Loucy (cell line): ENCODE measurements around the gene LIPF.

Experiments
- H2AFZ ChIP-seq: fragments of 200-600 bp; sonication (generic); 2 replicates; pipeline ENCODE4 v1.6.0; 2016; ENCODE audit warnings: antibody characterized with exemption, mild to moderate bottlenecking, low read length, moderate library complexity
- H3F3A ChIP-seq: fragments of 200-600 bp; 2 replicates; pipeline ENCODE4 v1.6.0; 2016; ENCODE audit warnings: antibody characterized with exemption, low read depth, mild to moderate bottlenecking
- H3K27me3 ChIP-seq: fragments of 200-600 bp; sonication (generic); 2 replicates; pipeline ENCODE4 v1.6.1; 2014; ENCODE audit warnings: low read length, mild to moderate bottlenecking; ENCODE audit not compliant: insufficient read depth, poor library complexity, severe bottlenecking
- H3K36me3 ChIP-seq: fragments of 200-600 bp; sonication (generic); 2 replicates; pipeline ENCODE4 v1.6.1; 2016; ENCODE audit warnings: low read length; ENCODE audit not compliant: insufficient read depth
- H3K4me1 ChIP-seq: fragments of 200-600 bp; sonication (generic); 2 replicates; pipeline ENCODE4 v1.5.1; 2014; ENCODE audit warnings: low read length, mild to moderate bottlenecking; ENCODE audit not compliant: insufficient read depth, poor library complexity, severe bottlenecking
- H3K4me2 ChIP-seq: fragments of 200-600 bp; sonication (generic); 2 replicates; pipeline ENCODE4 v1.6.0; 2014; ENCODE audit warnings: antibody characterized with exemption, low read length, low read depth, mild to moderate bottlenecking; ENCODE audit not compliant: poor library complexity, severe bottlenecking
- H3K4me3 ChIP-seq: fragments of 200-600 bp; sonication (generic); 2 replicates; pipeline ENCODE4 v1.5.1; 2014; ENCODE audit warnings: low read length, mild to moderate bottlenecking, mixed read lengths; ENCODE audit not compliant: poor library complexity, severe bottlenecking
- H3K79me2 ChIP-seq: fragments of 200-600 bp; sonication (generic); 2 replicates; pipeline ENCODE4 v1.6.1; 2014; ENCODE audit warnings: low read length; ENCODE audit not compliant: insufficient read depth
- H3K9ac ChIP-seq: fragments of 200-600 bp; sonication (generic); 2 replicates; pipeline ENCODE4 v1.6.0; 2014; ENCODE audit warnings: mild to moderate bottlenecking, low read depth, low read length, moderate library complexity; ENCODE audit not compliant: poor library complexity, severe bottlenecking
- H3K9me2 ChIP-seq: fragments of 200-600 bp; sonication (generic); replicated peaks from 2 replicates; pipeline ENCODE4 v1.6.1; 2016; ENCODE audit warnings: low read depth, low read length, mixed read lengths
- H3K9me3 ChIP-seq: fragments of 200-600 bp; sonication (generic); 2 replicates; pipeline ENCODE4 v1.6.1; 2014; ENCODE audit warnings: mild to moderate bottlenecking, antibody characterized with exemption, low read length, low read depth; ENCODE audit not compliant: insufficient read depth
- H4K20me1 ChIP-seq: fragments of 200-600 bp; sonication (generic); 2 replicates; pipeline ENCODE4 v1.6.0; 2014; ENCODE audit warnings: antibody characterized with exemption, low read length, mild to moderate bottlenecking; ENCODE audit not compliant: insufficient read depth, poor library complexity, severe bottlenecking
- EZH2phosphoT487 ChIP-seq: fragments of 200-600 bp; IDR thresholded peaks from 2 replicates; pipeline ENCODE4 v1.6.1; 2018; ENCODE audit warnings: antibody characterized with exemption, mild to moderate bottlenecking, moderate library complexity, borderline replicate concordance
- TF ChIP-seq, protein P1 (sequence below): fragments of 200-600 bp; sonication (generic); conservative IDR thresholded peaks from 2 replicates; pipeline ENCODE4 v1.5.1; 2014; ENCODE audit warnings: mild to moderate bottlenecking, antibody characterized with exemption, low read length

LIPF gene

DNA sequence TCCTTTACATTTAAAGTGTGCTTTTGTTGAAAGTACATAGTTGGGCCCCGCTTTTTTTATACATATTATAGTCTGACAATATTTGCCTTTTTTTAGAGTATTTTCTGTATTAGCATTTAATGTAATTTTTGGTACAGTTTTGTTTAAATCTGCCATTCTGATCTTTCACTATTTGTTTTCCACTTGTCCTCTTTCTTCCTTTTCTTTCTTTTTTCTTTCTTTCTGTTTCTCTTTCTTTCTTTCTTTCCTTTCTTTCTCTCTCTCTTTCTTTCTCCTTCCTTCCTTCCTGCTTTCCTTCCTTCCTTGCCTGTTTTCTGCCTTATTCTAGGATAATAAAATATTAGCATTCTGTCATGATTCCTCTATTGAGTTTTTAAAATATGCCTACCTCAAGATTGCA, 51.3 kb downstream of the LIPF start:
- no peaks in the 10 kb centered on the region for H3F3A ChIP-seq
- H3K4me2 ChIP-seq, result no peak overlapping the region
- H3K9me3 ChIP-seq, result no peaks in the 10 kb centered on the region
- H3K79me2 ChIP-seq, result no peaks in the 10 kb centered on the region
- no peaks in the 10 kb centered on the region for H3K36me3 ChIP-seq
- no peaks in the 10 kb centered on the region for H3K27me3 ChIP-seq
- no peak overlapping the region for H3K4me3 ChIP-seq
- no peaks in the 10 kb centered on the region for H4K20me1 ChIP-seq
- no peak for TF ChIP-seq EZH2phosphoT487
- TF ChIP-seq, protein P1, sequence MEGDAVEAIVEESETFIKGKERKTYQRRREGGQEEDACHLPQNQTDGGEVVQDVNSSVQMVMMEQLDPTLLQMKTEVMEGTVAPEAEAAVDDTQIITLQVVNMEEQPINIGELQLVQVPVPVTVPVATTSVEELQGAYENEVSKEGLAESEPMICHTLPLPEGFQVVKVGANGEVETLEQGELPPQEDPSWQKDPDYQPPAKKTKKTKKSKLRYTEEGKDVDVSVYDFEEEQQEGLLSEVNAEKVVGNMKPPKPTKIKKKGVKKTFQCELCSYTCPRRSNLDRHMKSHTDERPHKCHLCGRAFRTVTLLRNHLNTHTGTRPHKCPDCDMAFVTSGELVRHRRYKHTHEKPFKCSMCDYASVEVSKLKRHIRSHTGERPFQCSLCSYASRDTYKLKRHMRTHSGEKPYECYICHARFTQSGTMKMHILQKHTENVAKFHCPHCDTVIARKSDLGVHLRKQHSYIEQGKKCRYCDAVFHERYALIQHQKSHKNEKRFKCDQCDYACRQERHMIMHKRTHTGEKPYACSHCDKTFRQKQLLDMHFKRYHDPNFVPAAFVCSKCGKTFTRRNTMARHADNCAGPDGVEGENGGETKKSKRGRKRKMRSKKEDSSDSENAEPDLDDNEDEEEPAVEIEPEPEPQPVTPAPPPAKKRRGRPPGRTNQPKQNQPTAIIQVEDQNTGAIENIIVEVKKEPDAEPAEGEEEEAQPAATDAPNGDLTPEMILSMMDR, result no peak
- no peak overlapping the region for H3K9ac ChIP-seq
- no peaks in the 10 kb centered on the region for H3K9me2 ChIP-seq
- no peaks in the 10 kb centered on the region for H3K4me1 ChIP-seq
- no peak overlapping the region for H2AFZ ChIP-seq

DNA sequence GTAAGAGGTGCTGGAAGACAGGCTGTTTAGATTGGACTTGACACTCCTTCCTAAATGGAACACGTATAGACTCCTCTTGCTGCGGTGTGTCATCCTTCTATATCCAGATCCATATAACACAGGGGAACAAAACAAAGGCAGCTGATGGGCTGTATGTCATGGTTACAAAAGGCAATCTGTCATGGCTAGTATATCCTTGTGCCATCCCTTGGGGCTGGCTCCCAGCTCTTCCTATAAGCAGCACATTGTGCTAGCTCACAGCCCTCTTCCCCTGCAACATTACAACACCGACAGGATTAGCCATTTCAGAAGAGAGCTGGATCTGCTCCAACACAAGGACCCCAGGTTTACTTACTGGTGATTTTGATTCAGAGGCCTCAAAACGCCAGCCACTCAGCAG, 57.1 kb downstream of the LIPF start:
- H3F3A ChIP-seq, result no peaks in the 10 kb centered on the region
- H4K20me1 ChIP-seq, result no peaks in the 10 kb centered on the region
- H2AFZ ChIP-seq, result 0 out of 2 replicates have a peak overlapping the region, but pooled peaks have one; percentile 23

GRCh38 chr10:88725798-88726197, 61.6 kb downstream of the LIPF start:
- Histone ChIP-seq H3K27me3 (no peaks in the 10 kb centered on the region), H3K79me2 (no peaks in the 10 kb centered on the region), H3K4me2 (peak overlapping the region; percentile 60), H3K9me2 (no peaks in the 10 kb centered on the region), H3K9ac (peak overlapping the region; percentile 10), H3F3A (no peaks in the 10 kb centered on the region), H3K9me3 (no peaks in the 10 kb centered on the region), H4K20me1 (no peaks in the 10 kb centered on the region), H3K4me3 (peak overlapping the region; percentile 58), H2AFZ (peak overlapping the region; percentile 68), H3K4me1 (peaks cover 19% of the 10 kb centered on the region), H3K36me3 (no peaks in the 10 kb centered on the region)
- no peak for TF ChIP-seq EZH2phosphoT487
- TF ChIP-seq, protein P1, result no peak

More for the DNA sequence above, 57.1 kb downstream of the LIPF start:
- H3K27me3 ChIP-seq, result no peaks in the 10 kb centered on the region
- H3K9me3 ChIP-seq, result no peaks in the 10 kb centered on the region
- H3K9ac ChIP-seq, result no peak overlapping the region
- TF ChIP-seq, protein P1, result no peak
- no peaks in the 10 kb centered on the region for H3K36me3 ChIP-seq
- H3K4me1 ChIP-seq, result peaks cover 14% of the 10 kb centered on the region
- no peaks in the 10 kb centered on the region for H3K79me2 ChIP-seq
- H3K4me3 ChIP-seq, result no peak overlapping the region
- no peak overlapping the region for H3K4me2 ChIP-seq
- H3K9me2 ChIP-seq, result no peaks in the 10 kb centered on the region
